GM21737 (cell line): Measurements from ENCODE around the gene RAD9A.
"Not testable (repeated sequence)": the region's sequence is repeated elsewhere in the genome, so short reads cannot be mapped to it uniquely, and the experiment has no call there.

Experiments
- ATAC-seq: cut with Tn5 transposase; IDR thresholded peaks from one replicate; pipeline ENCODE4 v1.9.1; 2021; ENCODE audit warnings: mild to moderate bottlenecking, moderate library complexity; ENCODE audit not compliant: unreplicated experiment

The RAD9A gene

GRCh38 chr11:67393990-67394389, 2.2 kb downstream of the RAD9A start:
- ATAC-seq: no peak

GRCh38 chr11:67395555-67396258, 3.9 kb downstream of the RAD9A start:
- ATAC-seq: no peak

- no peak for ATAC-seq
Observed at GRCh38 chr11:67396259-67396581, 4.4 kb downstream of the RAD9A start.

- ATAC-seq: no peak
Observed at GRCh38 chr11:67396587-67397389, 5.0 kb downstream of the RAD9A start.

GRCh38 chr11:67397536-67397935, 5.8 kb downstream of the RAD9A start:
- ATAC-seq: no peak

GRCh38 chr11:67397986-67398660, 6.3 kb downstream of the RAD9A start:
- no peak for ATAC-seq

- no peak for ATAC-seq
Observed at GRCh38 chr11:67398661-67399563, 7.1 kb downstream of the RAD9A start.

GRCh38 chr11:67400251-67400941, 8.6 kb downstream of the RAD9A start:
- ATAC-seq: no peak

- ATAC-seq: peak; percentile 16
Observed at GRCh38 chr11:67400942-67401494, 9.2 kb downstream of the RAD9A start.

GRCh38 chr11:67401495-67402191, 9.9 kb downstream of the RAD9A start, which contains the start of gene PPP1CA:
Gene PPP1CA, minus strand, starts transcription at chr11:67401858. Its CDS starts 76 bp downstream, at chr11:67401782.
- peak; percentile 61 for ATAC-seq

GRCh38 chr11:67402192-67402839, 10.5 kb downstream of the RAD9A start:
- not testable (repeated sequence) for ATAC-seq

- not testable (repeated sequence) for ATAC-seq
Observed at GRCh38 chr11:67403085-67403484, 11.3 kb downstream of the RAD9A start.

- ATAC-seq: no peak
Observed at GRCh38 chr11:67404515-67405195, 12.9 kb downstream of the RAD9A start.

GRCh38 chr11:67405196-67405567, 13.4 kb downstream of the RAD9A start:
- no peak for ATAC-seq

GRCh38 chr11:67405688-67406339, 14.0 kb downstream of the RAD9A start:
- ATAC-seq: no peak

GRCh38 chr11:67406420-67406968, 14.7 kb downstream of the RAD9A start:
- no peak for ATAC-seq

GRCh38 chr11:67406969-67407687, 15.3 kb downstream of the RAD9A start:
- ATAC-seq: no peak
